Nephron (organoid): ENCODE results near the gene KCNG1.
A peak's percentile ranks its signal among the peaks of the same experiment; 100 is the strongest.

Experiments
- H3K27ac Mint-ChIP-seq, 3 experiments: 2 replicates each; pipeline ENCODE4 v1.8.0; 2020; ENCODE audit warnings: mixed read lengths in 3 of 3, mild to moderate bottlenecking in 2 of 3, moderate library complexity in 1 of 3
- H3K27me3 Mint-ChIP-seq: 2 replicates; pipeline ENCODE4 v1.8.0; 2021; ENCODE audit warnings: low read depth, mild to moderate bottlenecking, moderate library complexity, mixed read lengths
- H3K36me3 Mint-ChIP-seq: 2 replicates; pipeline ENCODE4 v1.8.0; 2020; ENCODE audit warnings: low read depth, mixed read lengths
- H3K4me1 Mint-ChIP-seq: 2 replicates; pipeline ENCODE4 v1.8.0; 2020; ENCODE audit warnings: mixed read lengths
- H3K4me3 Mint-ChIP-seq, 3 experiments: 2 replicates each; pipeline ENCODE4 v1.8.0; 2020; ENCODE audit warnings: mild to moderate bottlenecking in 3 of 3, mixed read lengths in 3 of 3, moderate library complexity in 2 of 3
- H3K9me3 Mint-ChIP-seq: 2 replicates; pipeline ENCODE4 v1.8.0; 2020; ENCODE audit warnings: mixed read lengths
- TF ChIP-seq, protein P1 (sequence below), 3 experiments: fragments of 200-600 bp; sonication (generic); IDR thresholded peaks; one replicate each; pipeline ENCODE4 v1.5.0; 2021; ENCODE audit warnings: antibody characterized with exemption in 3 of 3; ENCODE audit not compliant: unreplicated experiment in 3 of 3

The KCNG1 gene

GRCh38 chr20:51002633-51003032 lies 20.3 kb downstream of the KCNG1 start:
- H3K36me3 Mint-ChIP-seq, result peaks cover 8% of the 10 kb centered on the region
- no peak overlapping the region for H3K4me3 Mint-ChIP-seq
- H3K27me3 Mint-ChIP-seq, result peaks cover 20% of the 10 kb centered on the region
- H3K9me3 Mint-ChIP-seq, result no peaks in the 10 kb centered on the region
- peaks cover 7% of the 10 kb centered on the region for H3K4me1 Mint-ChIP-seq
- H3K27ac Mint-ChIP-seq, result peak overlapping the region in 1 of 3 experiments; percentile 54
- TF ChIP-seq, protein P1, sequence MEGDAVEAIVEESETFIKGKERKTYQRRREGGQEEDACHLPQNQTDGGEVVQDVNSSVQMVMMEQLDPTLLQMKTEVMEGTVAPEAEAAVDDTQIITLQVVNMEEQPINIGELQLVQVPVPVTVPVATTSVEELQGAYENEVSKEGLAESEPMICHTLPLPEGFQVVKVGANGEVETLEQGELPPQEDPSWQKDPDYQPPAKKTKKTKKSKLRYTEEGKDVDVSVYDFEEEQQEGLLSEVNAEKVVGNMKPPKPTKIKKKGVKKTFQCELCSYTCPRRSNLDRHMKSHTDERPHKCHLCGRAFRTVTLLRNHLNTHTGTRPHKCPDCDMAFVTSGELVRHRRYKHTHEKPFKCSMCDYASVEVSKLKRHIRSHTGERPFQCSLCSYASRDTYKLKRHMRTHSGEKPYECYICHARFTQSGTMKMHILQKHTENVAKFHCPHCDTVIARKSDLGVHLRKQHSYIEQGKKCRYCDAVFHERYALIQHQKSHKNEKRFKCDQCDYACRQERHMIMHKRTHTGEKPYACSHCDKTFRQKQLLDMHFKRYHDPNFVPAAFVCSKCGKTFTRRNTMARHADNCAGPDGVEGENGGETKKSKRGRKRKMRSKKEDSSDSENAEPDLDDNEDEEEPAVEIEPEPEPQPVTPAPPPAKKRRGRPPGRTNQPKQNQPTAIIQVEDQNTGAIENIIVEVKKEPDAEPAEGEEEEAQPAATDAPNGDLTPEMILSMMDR (IDR thresholded peaks at IDR 0.05; ENCODE audit: unreplicated experiment in 3 of 3), result no peak

- H3K27me3 Mint-ChIP-seq, result peaks cover 25% of the 10 kb centered on the region
- no peak overlapping the region for H3K4me3 Mint-ChIP-seq
- H3K9me3 Mint-ChIP-seq, result no peaks in the 10 kb centered on the region
- no peak overlapping the region for H3K27ac Mint-ChIP-seq
- TF ChIP-seq, protein P1 (IDR thresholded peaks at IDR 0.05; ENCODE audit: unreplicated experiment in 3 of 3), result no peak
- peaks cover 8% of the 10 kb centered on the region for H3K36me3 Mint-ChIP-seq
- peaks cover 7% of the 10 kb centered on the region for H3K4me1 Mint-ChIP-seq
Observed at GRCh38 chr20:51001430-51002265, 21.3 kb downstream of the KCNG1 start.

DNA sequence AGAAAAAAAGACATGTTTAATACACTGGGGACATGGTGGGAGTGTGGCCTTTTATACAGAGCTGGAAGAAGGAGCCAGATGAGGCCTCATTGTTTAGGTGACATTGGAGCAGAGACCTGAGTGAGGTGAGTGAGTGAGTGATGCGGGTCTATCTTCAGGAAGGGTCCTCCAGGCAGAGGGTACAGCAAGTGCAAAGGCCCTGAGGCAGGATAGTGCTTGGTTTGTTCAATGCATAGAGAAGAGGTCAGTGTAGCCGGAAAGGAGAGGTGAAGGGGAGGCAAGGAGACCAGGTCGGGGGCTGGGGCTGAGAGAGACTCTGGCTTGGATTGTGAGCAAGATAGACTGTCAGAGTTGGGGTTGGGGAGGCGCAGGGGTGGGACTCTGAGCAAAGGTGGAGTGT lies 23.6 kb downstream of the KCNG1 start:
- Mint-ChIP-seq H3K4me1 (peaks cover 7% of the 10 kb centered on the region), H3K4me3 (no peak overlapping the region), H3K27me3 (peaks cover 32% of the 10 kb centered on the region), H3K9me3 (no peaks in the 10 kb centered on the region), H3K27ac (no peak overlapping the region), H3K36me3 (no peaks in the 10 kb centered on the region)
- TF ChIP-seq, protein P1 (IDR thresholded peaks at IDR 0.05; ENCODE audit: unreplicated experiment in 3 of 3), result no peak

- TF ChIP-seq, protein P1 (IDR thresholded peaks at IDR 0.05; ENCODE audit: unreplicated experiment in 3 of 3), result no peak
- H3K27ac Mint-ChIP-seq, result no peak overlapping the region
- H3K4me3 Mint-ChIP-seq, result no peak overlapping the region
- no peaks in the 10 kb centered on the region for H3K4me1 Mint-ChIP-seq
- no peaks in the 10 kb centered on the region for H3K36me3 Mint-ChIP-seq
- peaks cover 43% of the 10 kb centered on the region for H3K27me3 Mint-ChIP-seq
- H3K9me3 Mint-ChIP-seq, result no peaks in the 10 kb centered on the region
Observed at GRCh38 chr20:50996901-50997865, 25.7 kb downstream of the KCNG1 start.

DNA sequence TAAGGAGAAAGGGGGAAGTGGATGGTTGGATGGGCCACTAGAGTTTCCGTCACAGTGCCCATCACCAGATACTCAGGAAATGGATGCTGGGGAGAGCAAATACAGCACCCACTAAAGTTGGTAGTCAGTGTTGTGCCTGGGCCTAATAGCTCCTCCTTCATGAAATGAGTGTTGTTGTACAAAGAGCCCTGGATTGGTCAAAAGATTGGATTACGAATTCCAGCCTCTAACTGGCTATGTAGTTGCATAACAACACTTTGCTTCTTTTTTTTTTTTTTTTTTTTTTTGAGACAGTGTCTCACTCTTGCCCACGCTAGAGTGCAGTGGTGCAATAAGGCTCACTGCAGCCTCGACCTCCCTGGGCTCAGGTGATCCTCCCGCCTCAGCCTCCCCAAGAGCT lies 27.4 kb downstream of the KCNG1 start:
- TF ChIP-seq, protein P1 (IDR thresholded peaks at IDR 0.05; ENCODE audit: unreplicated experiment in 3 of 3), result no peak
- no peaks in the 10 kb centered on the region for H3K4me1 Mint-ChIP-seq
- no peaks in the 10 kb centered on the region for H3K36me3 Mint-ChIP-seq
- H3K27ac Mint-ChIP-seq, result no peak overlapping the region
- peaks cover 35% of the 10 kb centered on the region for H3K27me3 Mint-ChIP-seq
- H3K4me3 Mint-ChIP-seq, result no peak overlapping the region
- H3K9me3 Mint-ChIP-seq, result no peaks in the 10 kb centered on the region
